HG03439 (cell line): ENCODE measurements around the gene NLRP1.
A peak's percentile ranks its signal among the peaks of the same experiment; 100 is the strongest.

Experiments used
- ATAC-seq: cut with Tn5 transposase; IDR thresholded peaks from one replicate; pipeline ENCODE4 v1.9.1; 2021; ENCODE audit warnings: mild to moderate bottlenecking, moderate library complexity; ENCODE audit not compliant: unreplicated experiment

The NLRP1 gene

DNA sequence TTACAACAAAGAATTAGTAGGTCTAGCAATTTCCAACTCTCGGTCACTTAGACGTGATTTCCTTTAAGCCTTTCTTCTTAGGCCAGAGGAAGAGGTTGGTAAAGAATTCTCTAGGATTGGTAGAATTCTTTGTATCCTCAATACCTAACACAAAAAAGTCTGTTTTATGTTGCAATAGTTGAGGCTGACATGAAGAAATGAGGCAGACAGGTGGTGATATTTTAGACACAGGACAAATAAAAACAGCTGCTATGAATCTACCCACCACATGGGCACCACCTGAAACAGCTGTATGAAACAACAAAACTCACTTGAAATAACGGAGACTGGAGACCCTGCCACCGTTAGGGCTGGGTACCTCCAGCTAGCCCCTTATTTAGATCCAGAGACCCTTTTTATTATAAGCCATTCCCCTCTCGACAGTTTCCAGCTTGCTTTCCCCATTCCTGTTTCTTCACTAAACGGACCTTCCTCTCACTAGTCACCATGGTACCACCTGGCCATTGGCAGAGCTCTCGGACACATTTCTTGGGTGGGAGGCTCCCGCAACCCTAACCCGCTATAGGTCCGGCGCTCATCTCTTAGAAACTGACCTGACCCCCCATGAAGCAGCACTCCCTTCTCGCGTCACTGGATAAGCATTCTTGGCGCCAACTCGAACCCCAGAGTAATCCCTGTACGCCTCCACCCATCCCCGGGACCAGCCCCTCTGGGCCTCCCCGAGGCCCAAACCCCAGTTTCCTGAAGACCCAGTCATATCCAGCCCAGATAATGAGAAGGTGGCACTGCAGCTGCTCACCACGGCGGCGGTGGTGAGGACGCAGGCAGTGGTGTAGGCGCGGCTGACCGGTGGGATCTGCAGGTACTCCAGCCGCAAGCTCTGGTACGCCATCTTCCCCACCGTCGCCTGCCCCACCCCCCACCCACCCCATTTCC lies 98.8 kb downstream of the NLRP1 start, which contains the start of gene DERL2:
TSS of gene DERL2 (minus strand) at position 909 of the 936 bp plus-strand sequence. CDS start at position 892, 17 bp downstream.
- peak; percentile 20 for ATAC-seq

DNA sequence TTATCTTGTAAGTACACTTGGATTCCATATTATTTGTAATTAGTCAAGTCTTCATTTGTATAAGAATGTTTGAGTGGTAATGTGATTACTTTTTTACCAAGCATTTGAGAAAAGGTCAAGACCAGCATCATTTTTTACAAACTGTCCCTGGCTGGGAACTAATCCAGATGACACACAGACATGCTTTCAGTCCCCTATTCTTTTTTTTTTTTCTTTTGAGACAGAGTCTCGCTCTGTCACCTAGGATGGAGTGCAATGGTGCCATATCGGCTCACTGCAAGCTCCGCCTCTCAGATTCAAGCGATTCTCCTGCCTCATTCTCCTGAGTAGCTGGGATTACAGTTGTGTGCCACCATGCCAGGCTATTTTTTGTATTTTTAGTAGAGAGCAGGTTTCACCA lies 102.9 kb downstream of the NLRP1 start:
- ATAC-seq = no peak

DNA sequence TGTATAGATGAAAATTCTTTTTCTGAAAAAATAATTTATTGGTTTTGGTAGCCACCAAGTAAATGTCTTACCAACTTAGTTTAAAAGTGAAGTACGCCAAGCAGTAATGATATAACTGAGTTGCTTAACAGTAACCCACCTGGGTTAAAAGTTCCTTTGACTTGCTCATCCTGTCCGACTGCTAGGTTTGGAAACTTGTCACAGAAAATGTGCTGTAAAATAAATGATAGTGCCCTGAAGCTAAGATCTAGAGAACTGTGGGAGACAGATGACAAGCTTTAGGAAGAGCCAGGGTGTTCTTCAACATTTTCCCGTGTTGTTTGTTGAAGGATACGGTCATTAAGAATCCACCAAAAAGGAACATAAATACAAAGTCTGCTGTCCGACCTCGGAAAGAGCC lies 103.3 kb downstream of the NLRP1 start:
- ATAC-seq = no peak

DNA sequence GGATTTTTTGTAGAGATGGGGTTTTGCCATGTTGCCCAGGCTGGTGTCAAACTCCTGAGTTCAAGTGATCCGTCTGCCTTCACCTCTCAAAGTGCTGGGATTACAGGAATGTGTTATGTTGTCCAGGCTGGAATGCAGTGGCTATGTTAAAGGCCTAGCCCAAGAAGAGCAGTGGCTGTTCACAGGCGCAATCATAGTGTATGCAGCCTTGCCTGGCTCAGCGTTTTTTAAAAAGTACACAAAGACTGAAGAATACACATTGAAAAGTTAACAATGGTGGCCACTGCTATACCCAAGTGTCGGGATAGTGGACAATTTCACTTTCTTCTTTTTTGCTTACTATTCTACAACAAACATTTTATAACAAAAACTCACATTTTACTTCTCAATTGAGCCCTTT lies 105.3 kb downstream of the NLRP1 start:
- no peak for ATAC-seq

DNA sequence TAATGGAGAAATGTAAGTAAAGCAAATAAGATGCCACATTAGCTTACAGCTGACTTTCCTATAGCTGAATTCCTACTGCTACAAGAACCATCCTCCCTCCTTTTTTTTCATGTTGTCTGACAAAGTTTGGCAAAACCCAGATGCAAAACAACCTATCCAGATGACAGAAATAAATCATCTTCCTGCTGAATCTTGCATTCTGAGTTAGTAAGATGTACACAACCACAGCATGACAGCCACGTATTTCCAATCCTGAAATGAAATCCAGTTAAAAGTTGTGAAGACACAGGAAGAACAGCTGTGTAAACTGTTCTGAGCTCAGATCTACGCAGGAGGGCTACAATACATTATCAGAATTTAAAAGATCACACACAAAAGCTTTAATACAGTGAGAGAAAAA lies 110.4 kb downstream of the NLRP1 start:
- no peak for ATAC-seq

DNA sequence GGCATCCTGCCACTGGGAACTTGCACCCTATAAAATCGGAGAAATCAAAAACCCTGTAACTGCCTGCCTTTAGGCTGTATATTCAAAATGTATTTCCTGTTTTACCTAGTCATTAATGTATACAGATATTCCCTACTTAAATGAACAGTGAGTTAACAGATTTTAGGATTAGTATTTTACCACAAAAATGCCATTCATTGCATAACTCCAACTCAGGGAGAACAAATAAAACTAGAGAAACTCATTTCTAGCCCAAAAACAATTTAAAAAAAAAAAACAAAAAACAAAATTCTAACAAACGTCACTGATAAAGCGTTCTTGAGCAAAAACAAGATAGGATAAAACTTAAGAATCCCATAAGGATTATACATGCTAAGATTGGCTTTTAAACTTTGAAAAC lies 111.8 kb downstream of the NLRP1 start:
- ATAC-seq = no peak

DNA sequence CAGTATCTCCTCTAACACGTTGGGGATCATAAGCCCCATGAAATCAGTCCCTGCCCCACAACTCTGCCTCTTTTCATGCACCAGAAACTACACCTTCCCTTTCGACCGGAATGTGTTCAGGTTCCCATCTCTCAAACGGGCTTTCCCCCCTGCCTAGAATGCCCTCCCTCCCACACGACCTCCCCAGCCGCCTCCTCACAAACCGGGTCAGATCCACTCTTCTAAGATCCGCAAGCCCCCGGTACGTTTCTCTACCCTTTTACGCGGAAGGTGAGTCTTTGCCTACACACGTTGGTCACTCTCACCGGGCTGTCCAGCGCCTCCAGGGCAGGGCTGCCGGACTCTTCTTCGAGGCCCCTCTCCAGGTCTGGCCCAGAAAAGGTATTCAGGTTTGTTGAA lies 116.2 kb downstream of the NLRP1 start:
- ATAC-seq = peak; percentile 4

DNA sequence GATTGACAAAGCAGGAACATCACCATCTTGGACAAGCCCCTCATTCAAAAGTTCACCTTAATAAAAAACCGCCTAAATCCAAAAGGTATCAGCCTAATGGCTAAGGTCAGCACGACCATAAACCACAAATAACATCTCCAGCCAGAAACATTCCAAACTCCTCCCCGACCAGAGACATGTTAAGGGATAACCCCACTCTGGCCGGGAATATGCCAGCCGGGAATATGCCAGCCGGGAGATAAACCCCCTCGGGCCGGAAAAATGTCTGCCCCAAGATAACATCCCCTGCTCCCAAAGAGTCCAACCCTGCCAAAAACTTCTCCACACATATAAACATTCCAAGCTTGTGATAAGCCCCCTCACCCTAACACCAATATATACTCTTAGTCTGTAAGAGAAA lies 116.9 kb downstream of the NLRP1 start:
- no peak for ATAC-seq

DNA sequence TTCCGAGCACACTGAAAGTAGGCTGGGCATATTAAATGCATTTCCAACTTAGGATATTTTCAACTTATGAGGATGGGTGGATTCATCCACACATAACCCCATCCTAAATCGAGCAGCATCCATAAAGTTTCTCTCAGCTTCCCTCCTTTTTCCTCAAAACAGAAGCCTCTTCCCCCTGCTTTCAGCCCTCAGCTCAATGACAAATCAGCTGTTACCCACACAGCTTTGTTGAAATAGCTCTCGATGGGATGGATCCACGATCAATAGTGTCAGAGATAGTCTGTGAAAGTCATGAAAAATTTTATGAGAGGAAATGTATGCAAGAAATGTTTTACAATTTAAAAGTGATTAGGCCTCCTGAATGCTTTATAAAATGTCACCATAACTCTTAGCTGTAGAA lies 118.0 kb downstream of the NLRP1 start:
- ATAC-seq = no peak

DNA sequence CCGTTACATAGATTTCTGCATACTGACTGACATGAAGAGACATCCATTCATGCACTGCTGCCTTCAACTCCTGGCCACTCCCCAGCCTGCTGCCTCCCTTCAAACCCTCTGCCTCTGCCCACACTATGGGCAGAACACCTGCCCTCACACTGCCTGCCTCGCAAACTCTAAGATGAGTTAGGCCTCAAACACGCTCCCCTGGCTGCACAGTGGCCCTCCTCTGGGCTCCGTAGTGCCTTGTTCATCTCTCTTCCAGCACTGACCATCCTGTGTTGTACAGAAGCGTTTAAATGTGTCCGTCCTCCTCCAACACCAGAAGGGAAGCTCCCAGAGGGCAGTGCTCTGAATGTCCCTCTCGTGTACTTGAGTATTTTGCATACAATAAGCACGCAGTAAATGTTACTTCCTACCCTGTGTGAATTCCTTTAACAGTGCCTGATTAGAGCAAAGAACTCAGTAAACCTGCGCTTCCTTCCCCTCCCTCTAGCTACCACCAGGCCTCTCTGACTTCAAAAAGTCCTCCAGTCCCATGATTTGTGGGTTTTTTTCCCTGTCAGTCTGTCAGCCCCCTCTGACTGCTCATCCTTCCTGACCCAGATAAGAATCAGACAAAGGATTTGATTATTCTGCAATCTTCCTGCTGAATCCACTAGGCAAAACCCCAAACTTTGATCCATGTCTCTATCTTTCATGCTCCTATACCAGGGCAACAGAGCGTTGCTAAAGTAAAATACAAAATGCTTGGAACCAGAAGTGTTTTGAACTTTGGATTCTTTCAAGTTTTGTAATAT lies 119.4 kb downstream of the NLRP1 start:
- ATAC-seq = no peak
